Cardiac muscle cell (in vitro differentiated cells and primary cell): ENCODE results near the gene GNG7. TPM values are rescaled to one million over a fixed set of nuclear protein-coding genes. Genes with fewer than 3 reads are reported as not detected.
"Not testable (repeated sequence)": the region's sequence is repeated elsewhere in the genome, so short reads cannot be mapped to it uniquely, and the experiment has no call there.

Source experiments
- DNase-seq, 2 donors: peaks; one replicate each; pipeline versions ENCODE4 v3.0.0 to v3.0.0-alpha.2; 2010 to 2017; ENCODE audit warnings: low read depth in 1 of 2, low spot score in 1 of 2
- H3K27ac ChIP-seq: fragments of 200-600 bp; sonication (generic); 2 replicates; pipeline ENCODE4 v1.5.1; 2016
- H3K27me3 ChIP-seq: fragments of 200-600 bp; sonication (generic); 2 replicates; pipeline ENCODE4 v1.6.0; 2016; ENCODE audit warnings: control low read depth
- H3K36me3 ChIP-seq: fragments of 200-600 bp; sonication (generic); 2 replicates; pipeline ENCODE4 v1.5.1; 2016; ENCODE audit warnings: control low read depth
- H3K4me1 ChIP-seq: fragments of 200-600 bp; sonication (generic); 2 replicates; pipeline ENCODE4 v1.8.1; 2017; ENCODE audit warnings: low read depth, mild to moderate bottlenecking, mixed run types
- H3K4me3 ChIP-seq: fragments of 200-600 bp; sonication (generic); 2 replicates; pipeline ENCODE4 v1.5.1; 2016; ENCODE audit warnings: mild to moderate bottlenecking
- H3K9me3 ChIP-seq: fragments of 200-600 bp; sonication (generic); 2 replicates; pipeline ENCODE4 v1.5.1; 2017; ENCODE audit warnings: low read depth, mild to moderate bottlenecking, control low read depth
- CTCF ChIP-seq: IDR thresholded peaks from 2 replicates; pipeline ENCODE4 v1.5.1; 2012; ENCODE audit warnings: low read depth, mild to moderate bottlenecking, low read length
- polyA plus RNA-seq: library from polyadenylated mRNA; unstranded; fragments of >200 nt; fragmentation: Nextera tagmentation; extraction: Ambion mirVana; gene quantifications from 2 replicates; pipeline ENCODE4 v1.2.1, GENCODE V29; 2016
- total RNA-seq: library from RNA; depleted of rRNA; stranded (reverse); fragments of >200 nt; gene quantifications from 2 replicates; pipeline ENCODE4 v1.2.3, GENCODE V29; 2016

GNG7 gene
- total and polyA plus RNA-seq, 2 experiments from 2014 or later = 20.4 to 24.8 TPM

GRCh38 chr19:2577722-2578335 lies 124.7 kb downstream of the GNG7 start:
- no peaks in the 10 kb centered on the region for H3K9me3 ChIP-seq
- H3K4me1 ChIP-seq = peaks cover 7% of the 10 kb centered on the region
- no peaks in the 10 kb centered on the region for H3K27me3 ChIP-seq
- H3K4me3 ChIP-seq = no peak overlapping the region
- H3K27ac ChIP-seq = peak overlapping the region; percentile 91
- no peak for DNase-seq
- no peak for TF ChIP-seq CTCF
- H3K36me3 ChIP-seq = no peaks in the 10 kb centered on the region

GRCh38 chr19:2575734-2576481 lies 126.6 kb downstream of the GNG7 start:
- Histone ChIP-seq H3K4me1 (peaks cover 7% of the 10 kb centered on the region), H3K4me3 (no peak overlapping the region), H3K9me3 (no peaks in the 10 kb centered on the region), H3K27me3 (no peaks in the 10 kb centered on the region), H3K36me3 (no peaks in the 10 kb centered on the region), H3K27ac (no peak overlapping the region)
- TF ChIP-seq CTCF = no peak
- peak in 1 of 2 donors; percentile 95 for DNase-seq

- Histone ChIP-seq H3K27me3 (no peaks in the 10 kb centered on the region), H3K4me1 (peaks cover 7% of the 10 kb centered on the region), H3K9me3 (no peaks in the 10 kb centered on the region), H3K4me3 (no peak overlapping the region), H3K36me3 (no peaks in the 10 kb centered on the region), H3K27ac (no peak overlapping the region)
- DNase-seq = no peak
- no peak for TF ChIP-seq CTCF
Measured at GRCh38 chr19:2574971-2575630, 127.4 kb downstream of the GNG7 start.

GRCh38 chr19:2574478-2574931 lies 128.0 kb downstream of the GNG7 start:
- Histone ChIP-seq H3K4me3 (no peak overlapping the region), H3K27me3 (no peaks in the 10 kb centered on the region), H3K9me3 (no peaks in the 10 kb centered on the region), H3K36me3 (no peaks in the 10 kb centered on the region), H3K27ac (no peak overlapping the region), H3K4me1 (peaks cover 7% of the 10 kb centered on the region)
- TF ChIP-seq CTCF = no peak
- DNase-seq = no peak

- Histone ChIP-seq H3K27ac (no peak overlapping the region), H3K9me3 (no peaks in the 10 kb centered on the region), H3K27me3 (no peaks in the 10 kb centered on the region), H3K4me1 (peaks cover 7% of the 10 kb centered on the region), H3K4me3 (no peak overlapping the region), H3K36me3 (no peaks in the 10 kb centered on the region)
- TF ChIP-seq CTCF = no peak
- no peak for DNase-seq
Measured at GRCh38 chr19:2573916-2574315, 128.6 kb downstream of the GNG7 start.

GRCh38 chr19:2572152-2572551 lies 130.3 kb downstream of the GNG7 start:
- not testable (repeated sequence) for DNase-seq, H3K36me3 ChIP-seq, H3K4me1 ChIP-seq, H3K9me3 ChIP-seq, H3K27me3 ChIP-seq, H3K27ac ChIP-seq, H3K4me3 ChIP-seq
